Neural cell (in vitro differentiated cells): ENCODE data around the gene PTPRZ1. TPM values are rescaled to one million over a fixed set of nuclear protein-coding genes. Genes with fewer than 3 reads are reported as not detected.

Experiments
- H2AFZ ChIP-seq: fragments of 200-600, 300-800 bp; sonication (generic), shearing (Covaris generic); 2 replicates; pipeline ENCODE4 v1.6.0; 2014; ENCODE audit warnings: low read depth, mild to moderate bottlenecking, antibody characterized with exemption, low read length, moderate library complexity
- H3F3A ChIP-seq: fragments of 200-600 bp; shearing (Covaris generic); 2 replicates; pipeline ENCODE4 v1.6.1; 2016; ENCODE audit warnings: mild to moderate bottlenecking, moderate library complexity, mixed read lengths, antibody characterized with exemption, low read length; ENCODE audit not compliant: insufficient read depth, poor library complexity, severe bottlenecking
- H3K27ac ChIP-seq: fragments of 200-600, 300-800 bp; sonication (generic), shearing (Covaris generic); 2 replicates; pipeline ENCODE4 v1.5.1; 2014; ENCODE audit warnings: mild to moderate bottlenecking, low read length, moderate library complexity
- H3K27me3 ChIP-seq: fragments of 300-800, 200-600 bp; sonication (generic), shearing (Covaris generic); 2 replicates; pipeline ENCODE4 v1.6.0; 2014; ENCODE audit warnings: mild to moderate bottlenecking, low read depth, low read length, moderate library complexity; ENCODE audit not compliant: insufficient read depth
- H3K36me3 ChIP-seq: fragments of 300-800, 200-600 bp; sonication (generic), shearing (Covaris generic); 2 replicates; pipeline ENCODE4 v1.5.1; 2014; ENCODE audit warnings: mild to moderate bottlenecking, antibody characterized with exemption, low read length, moderate library complexity; ENCODE audit not compliant: insufficient read depth
- H3K4me2 ChIP-seq: fragments of 300-800, 200-600 bp; sonication (generic), shearing (Covaris generic); 2 replicates; pipeline ENCODE4 v1.6.0; 2014; ENCODE audit warnings: mild to moderate bottlenecking, low read length
- H3K4me3 ChIP-seq: fragments of 300-800, 200-600 bp; sonication (generic), shearing (Covaris generic); 2 replicates; pipeline ENCODE4 v1.5.1; 2014; ENCODE audit warnings: mild to moderate bottlenecking, low read length, moderate library complexity
- H3K79me2 ChIP-seq: fragments of 200-600 bp; shearing (Covaris generic); replicated peaks from 2 replicates; pipeline ENCODE4 v1.6.0; 2014; ENCODE audit warnings: mild to moderate bottlenecking, low read length, moderate library complexity; ENCODE audit not compliant: insufficient read depth
- H3K9ac ChIP-seq: fragments of 300-800, 200-600 bp; sonication (generic), shearing (Covaris generic); 2 replicates; pipeline ENCODE4 v1.6.1; 2016; ENCODE audit warnings: mild to moderate bottlenecking, low read length, mixed read lengths
- H3K9me2 ChIP-seq: fragments of 200-600 bp; shearing (Covaris generic); 2 replicates; pipeline ENCODE4 v1.6.1; 2016; ENCODE audit warnings: mild to moderate bottlenecking, low read length, mixed read lengths; ENCODE audit not compliant: insufficient read depth
- H3K9me3 ChIP-seq: fragments of 200-600, 300-800 bp; sonication (generic), shearing (Covaris generic); 2 replicates; pipeline ENCODE4 v1.6.1; 2016; ENCODE audit warnings: mild to moderate bottlenecking, mixed run types, low read length, moderate library complexity, mixed read lengths
- H4K20me1 ChIP-seq: fragments of 200-600 bp; shearing (Covaris generic); 2 replicates; pipeline ENCODE4 v1.6.1; 2016; ENCODE audit warnings: mild to moderate bottlenecking, mixed run types; ENCODE audit not compliant: insufficient read depth
- EP300 ChIP-seq: fragments of 450-650 bp; conservative IDR thresholded peaks from 2 replicates; pipeline ENCODE4 v1.6.1; 2014; ENCODE audit warnings: antibody characterized with exemption, mild to moderate bottlenecking, moderate library complexity; ENCODE audit not compliant: poor library complexity, severe bottlenecking
- EZH2 ChIP-seq: fragments of 200-600, 300-800 bp; shearing (Covaris generic), sonication (generic); IDR thresholded peaks from 2 replicates; pipeline ENCODE4 v1.6.1; 2014; ENCODE audit warnings: antibody characterized with exemption, low read length, borderline replicate concordance, mild to moderate bottlenecking; ENCODE audit not compliant: insufficient read depth, poor library complexity, severe bottlenecking
- MXI1 ChIP-seq: fragments of 450-650 bp; conservative IDR thresholded peaks from 2 replicates; pipeline ENCODE4 v1.6.1; 2014; ENCODE audit warnings: antibody characterized with exemption, mild to moderate bottlenecking; ENCODE audit not compliant: poor library complexity, severe bottlenecking
- POLR2AphosphoS5 ChIP-seq: IDR thresholded peaks from 2 replicates; pipeline ENCODE4 v1.6.1; 2012
- RAD21 ChIP-seq: fragments of 450-650 bp; conservative IDR thresholded peaks from 2 replicates; pipeline ENCODE4 v1.6.1; 2014; ENCODE audit warnings: antibody characterized with exemption, mild to moderate bottlenecking, moderate library complexity
- SMC3 ChIP-seq: fragments of 450-650 bp; conservative IDR thresholded peaks from 2 replicates; pipeline ENCODE4 v1.6.1; 2014; ENCODE audit warnings: antibody characterized with exemption, mild to moderate bottlenecking, moderate library complexity; ENCODE audit not compliant: poor library complexity
- TAF1 ChIP-seq: IDR thresholded peaks from 2 replicates; pipeline ENCODE4 v1.6.1; 2012; ENCODE audit warnings: low read depth
- polyA plus RNA-seq: library from polyadenylated mRNA; depleted of rRNA; stranded (reverse); fragments of >200 nt; gene quantifications from 2 replicates; pipeline ENCODE4 v1.2.3, GENCODE V29; 2014
- TF ChIP-seq, protein P1 (sequence below): IDR thresholded peaks from 2 replicates; pipeline ENCODE4 v1.6.1; 2012; ENCODE audit warnings: borderline replicate concordance
- TF ChIP-seq, protein P2 (sequence below): fragments of 450-650 bp; IDR thresholded peaks from 2 replicates; pipeline ENCODE4 v1.5.1; 2014; ENCODE audit warnings: antibody characterized with exemption, mild to moderate bottlenecking, moderate library complexity; ENCODE audit not compliant: poor library complexity, severe bottlenecking

PTPRZ1 gene
- polyA plus RNA-seq, 1 donor from 2014 or later: 11.8 TPM

DNA sequence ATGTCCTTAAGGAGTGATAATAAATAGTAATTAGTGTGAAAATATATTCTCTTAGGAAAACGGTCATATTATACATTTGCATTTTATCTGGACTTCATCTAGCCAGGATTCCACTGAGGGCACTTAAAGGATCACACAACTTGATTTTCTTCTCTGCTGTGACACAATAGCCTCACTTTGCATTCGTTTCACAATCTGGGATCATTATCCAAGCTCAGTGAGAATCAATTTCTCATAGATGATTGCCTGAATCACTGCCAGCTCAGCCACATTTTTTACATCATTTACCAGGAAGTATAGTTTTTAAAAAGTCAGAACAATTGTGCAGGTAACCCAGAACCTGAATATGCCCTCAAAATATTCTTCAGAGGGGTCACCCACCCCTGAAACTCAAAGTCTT lies 68.9 kb downstream of the PTPRZ1 start:
- Histone ChIP-seq H3K27ac (no peak overlapping the region), H4K20me1 (no peaks in the 10 kb centered on the region), H3K4me2 (no peak overlapping the region), H3K27me3 (no peaks in the 10 kb centered on the region), H3K9ac (no peak overlapping the region), H3K36me3 (no peaks in the 10 kb centered on the region), H3K79me2 (peaks cover 13% of the 10 kb centered on the region), H3K9me3 (no peaks in the 10 kb centered on the region), H3K9me2 (no peaks in the 10 kb centered on the region), H2AFZ (no peak overlapping the region), H3F3A (no peaks in the 10 kb centered on the region), H3K4me3 (no peak overlapping the region)
- TF ChIP-seq TAF1 (no peak), EZH2 (no peak), EP300 (no peak)

DNA sequence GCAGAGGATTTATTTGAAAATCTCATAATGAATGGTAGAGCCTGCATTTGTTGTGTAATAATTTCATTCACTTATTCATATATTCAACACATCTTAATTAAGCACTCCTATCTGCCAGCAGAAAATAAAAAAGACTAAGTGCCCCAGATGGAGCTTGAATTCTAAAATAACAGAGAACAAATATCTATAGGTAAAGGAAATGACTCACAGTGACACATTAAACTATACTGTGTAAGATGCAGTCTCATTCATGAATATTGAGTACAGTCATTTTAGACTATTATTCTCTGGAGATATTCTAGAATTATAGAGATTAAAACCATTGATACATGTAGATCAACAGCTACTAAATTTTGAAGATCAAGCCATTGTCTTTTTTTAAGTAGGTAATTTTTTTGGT lies 72.1 kb downstream of the PTPRZ1 start:
- Histone ChIP-seq H3K36me3 (no peaks in the 10 kb centered on the region), H3K9me3 (no peaks in the 10 kb centered on the region), H3K4me3 (no peak overlapping the region), H3K27ac (no peak overlapping the region), H3F3A (no peaks in the 10 kb centered on the region), H3K79me2 (peaks cover 30% of the 10 kb centered on the region), H4K20me1 (no peaks in the 10 kb centered on the region), H3K9me2 (no peaks in the 10 kb centered on the region), H3K9ac (no peak overlapping the region), H3K27me3 (no peaks in the 10 kb centered on the region), H3K4me2 (no peak overlapping the region), H2AFZ (no peak overlapping the region)
- TF ChIP-seq, protein P1, sequence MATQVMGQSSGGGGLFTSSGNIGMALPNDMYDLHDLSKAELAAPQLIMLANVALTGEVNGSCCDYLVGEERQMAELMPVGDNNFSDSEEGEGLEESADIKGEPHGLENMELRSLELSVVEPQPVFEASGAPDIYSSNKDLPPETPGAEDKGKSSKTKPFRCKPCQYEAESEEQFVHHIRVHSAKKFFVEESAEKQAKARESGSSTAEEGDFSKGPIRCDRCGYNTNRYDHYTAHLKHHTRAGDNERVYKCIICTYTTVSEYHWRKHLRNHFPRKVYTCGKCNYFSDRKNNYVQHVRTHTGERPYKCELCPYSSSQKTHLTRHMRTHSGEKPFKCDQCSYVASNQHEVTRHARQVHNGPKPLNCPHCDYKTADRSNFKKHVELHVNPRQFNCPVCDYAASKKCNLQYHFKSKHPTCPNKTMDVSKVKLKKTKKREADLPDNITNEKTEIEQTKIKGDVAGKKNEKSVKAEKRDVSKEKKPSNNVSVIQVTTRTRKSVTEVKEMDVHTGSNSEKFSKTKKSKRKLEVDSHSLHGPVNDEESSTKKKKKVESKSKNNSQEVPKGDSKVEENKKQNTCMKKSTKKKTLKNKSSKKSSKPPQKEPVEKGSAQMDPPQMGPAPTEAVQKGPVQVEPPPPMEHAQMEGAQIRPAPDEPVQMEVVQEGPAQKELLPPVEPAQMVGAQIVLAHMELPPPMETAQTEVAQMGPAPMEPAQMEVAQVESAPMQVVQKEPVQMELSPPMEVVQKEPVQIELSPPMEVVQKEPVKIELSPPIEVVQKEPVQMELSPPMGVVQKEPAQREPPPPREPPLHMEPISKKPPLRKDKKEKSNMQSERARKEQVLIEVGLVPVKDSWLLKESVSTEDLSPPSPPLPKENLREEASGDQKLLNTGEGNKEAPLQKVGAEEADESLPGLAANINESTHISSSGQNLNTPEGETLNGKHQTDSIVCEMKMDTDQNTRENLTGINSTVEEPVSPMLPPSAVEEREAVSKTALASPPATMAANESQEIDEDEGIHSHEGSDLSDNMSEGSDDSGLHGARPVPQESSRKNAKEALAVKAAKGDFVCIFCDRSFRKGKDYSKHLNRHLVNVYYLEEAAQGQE: no peak
- TF ChIP-seq EZH2: no peak

DNA sequence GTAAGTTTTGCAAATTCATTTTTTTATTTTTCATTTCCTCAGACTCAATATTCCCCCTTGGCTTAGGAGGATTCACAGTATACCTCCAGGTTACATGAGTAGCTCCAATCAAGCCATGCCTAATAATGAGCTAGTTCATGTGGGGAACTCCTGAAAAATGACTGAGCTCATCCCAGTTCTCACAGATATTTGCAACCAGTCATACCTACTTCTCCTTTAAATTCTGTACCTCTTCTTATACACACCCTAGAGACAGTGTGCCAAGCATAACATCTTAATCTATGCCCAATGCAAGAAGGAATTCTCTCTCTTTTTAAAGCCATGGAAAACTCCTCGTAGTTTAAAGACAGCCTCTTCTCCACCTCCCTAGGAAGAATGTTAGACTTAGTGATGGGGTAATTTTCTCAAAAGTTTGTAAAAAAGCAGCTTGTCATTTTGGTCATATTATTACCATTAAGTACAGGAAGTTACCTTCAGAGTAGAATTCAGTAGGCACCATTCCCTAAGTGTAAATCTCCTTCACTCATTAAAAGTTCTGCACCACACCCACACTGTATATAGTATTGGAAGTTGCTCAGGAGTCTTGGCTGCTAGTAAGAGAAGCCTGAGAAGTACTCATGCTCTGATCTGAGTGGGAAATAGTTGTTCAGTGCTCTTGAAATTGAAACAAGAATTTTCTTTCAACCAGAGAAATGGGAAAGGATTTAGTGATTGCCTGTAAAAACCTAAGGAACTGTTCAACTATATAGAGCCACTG lies 72.7 kb downstream of the PTPRZ1 start:
- TF ChIP-seq EZH2 (no peak), SMC3 (no peak), POLR2AphosphoS5 (no peak), MXI1 (no peak), EP300 (no peak), TAF1 (no peak), RAD21 (no peak)
- TF ChIP-seq, protein P2, sequence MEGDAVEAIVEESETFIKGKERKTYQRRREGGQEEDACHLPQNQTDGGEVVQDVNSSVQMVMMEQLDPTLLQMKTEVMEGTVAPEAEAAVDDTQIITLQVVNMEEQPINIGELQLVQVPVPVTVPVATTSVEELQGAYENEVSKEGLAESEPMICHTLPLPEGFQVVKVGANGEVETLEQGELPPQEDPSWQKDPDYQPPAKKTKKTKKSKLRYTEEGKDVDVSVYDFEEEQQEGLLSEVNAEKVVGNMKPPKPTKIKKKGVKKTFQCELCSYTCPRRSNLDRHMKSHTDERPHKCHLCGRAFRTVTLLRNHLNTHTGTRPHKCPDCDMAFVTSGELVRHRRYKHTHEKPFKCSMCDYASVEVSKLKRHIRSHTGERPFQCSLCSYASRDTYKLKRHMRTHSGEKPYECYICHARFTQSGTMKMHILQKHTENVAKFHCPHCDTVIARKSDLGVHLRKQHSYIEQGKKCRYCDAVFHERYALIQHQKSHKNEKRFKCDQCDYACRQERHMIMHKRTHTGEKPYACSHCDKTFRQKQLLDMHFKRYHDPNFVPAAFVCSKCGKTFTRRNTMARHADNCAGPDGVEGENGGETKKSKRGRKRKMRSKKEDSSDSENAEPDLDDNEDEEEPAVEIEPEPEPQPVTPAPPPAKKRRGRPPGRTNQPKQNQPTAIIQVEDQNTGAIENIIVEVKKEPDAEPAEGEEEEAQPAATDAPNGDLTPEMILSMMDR: no peak
- TF ChIP-seq, protein P1: no peak
- no peak overlapping the region for H3K27ac ChIP-seq
- H3K9me2 ChIP-seq: no peaks in the 10 kb centered on the region
- H3K9me3 ChIP-seq: no peaks in the 10 kb centered on the region
- H3K4me2 ChIP-seq: no peak overlapping the region
- H2AFZ ChIP-seq: no peak overlapping the region
- H3K9ac ChIP-seq: no peak overlapping the region
- no peaks in the 10 kb centered on the region for H4K20me1 ChIP-seq
- H3K4me3 ChIP-seq: no peak overlapping the region
- H3K36me3 ChIP-seq: no peaks in the 10 kb centered on the region
- H3F3A ChIP-seq: no peaks in the 10 kb centered on the region
- H3K27me3 ChIP-seq: no peaks in the 10 kb centered on the region
- H3K79me2 ChIP-seq: peaks cover 30% of the 10 kb centered on the region
